ENCODE results near the gene AUTS2.

AUTS2 gene

GRCh38 chr7:70660819-70661191 lies 1062.5 kb downstream of the AUTS2 start:
- DNase-seq, result no peak

GRCh38 chr7:70663680-70664079 lies 1065.4 kb downstream of the AUTS2 start:
- DNase-seq, result no peak

- DNase-seq, result no peak
These were observed 1067.7 kb downstream of the AUTS2 start for GRCh38 chr7:70665997-70666396.

GRCh38 chr7:70667406-70667805 lies 1069.1 kb downstream of the AUTS2 start:
- no peak for DNase-seq

GRCh38 chr7:70668606-70669358 lies 1070.5 kb downstream of the AUTS2 start:
- DNase-seq, result no peak

GRCh38 chr7:70669854-70670253 lies 1071.6 kb downstream of the AUTS2 start:
- no peak for DNase-seq

GRCh38 chr7:70670288-70670687 lies 1072.0 kb downstream of the AUTS2 start:
- no peak for DNase-seq

- DNase-seq, result no peak
These were observed 1075.7 kb downstream of the AUTS2 start for GRCh38 chr7:70673778-70674570.

- peak; percentile 23 for DNase-seq
These were observed 1076.3 kb downstream of the AUTS2 start for GRCh38 chr7:70674571-70675010.

- DNase-seq, result no peak
These were observed 1078.0 kb downstream of the AUTS2 start for GRCh38 chr7:70676243-70676642.

GRCh38 chr7:70678621-70679251 lies 1080.5 kb downstream of the AUTS2 start:
- no peak for DNase-seq

GRCh38 chr7:70679661-70680060 lies 1081.4 kb downstream of the AUTS2 start:
- no peak for DNase-seq

- DNase-seq, result no peak
These were observed 1082.0 kb downstream of the AUTS2 start for GRCh38 chr7:70680306-70680705.

- DNase-seq, result no peak
These were observed 1082.6 kb downstream of the AUTS2 start for GRCh38 chr7:70680743-70681468.

GRCh38 chr7:70681469-70682350 lies 1083.4 kb downstream of the AUTS2 start:
- DNase-seq, result no peak

GRCh38 chr7:70684173-70684572 lies 1085.9 kb downstream of the AUTS2 start:
- no peak for DNase-seq

- DNase-seq, result no peak
These were observed 1095.0 kb downstream of the AUTS2 start for GRCh38 chr7:70693321-70693685.

- peak; percentile 58 for DNase-seq
These were observed 1095.6 kb downstream of the AUTS2 start for GRCh38 chr7:70693686-70694433.

GRCh38 chr7:70694434-70694970 lies 1096.2 kb downstream of the AUTS2 start:
- DNase-seq, result peak; percentile 36

GRCh38 chr7:70694971-70695794 lies 1096.9 kb downstream of the AUTS2 start:
- no peak for DNase-seq

Measured in NCI-H2029 (cell line).